ENCODE measurements around the gene MRPL1. TPM values are rescaled to one million over a fixed set of nuclear protein-coding genes. Genes with fewer than 3 reads are reported as not detected.

Gene MRPL1
- total and polyA plus RNA-seq, 9 of the 15 experiments (the other 6 are each of a cell fraction or from before 2014, with no cell fraction given): 38.4 to 75.7 (median 63.7) TPM

DNA sequence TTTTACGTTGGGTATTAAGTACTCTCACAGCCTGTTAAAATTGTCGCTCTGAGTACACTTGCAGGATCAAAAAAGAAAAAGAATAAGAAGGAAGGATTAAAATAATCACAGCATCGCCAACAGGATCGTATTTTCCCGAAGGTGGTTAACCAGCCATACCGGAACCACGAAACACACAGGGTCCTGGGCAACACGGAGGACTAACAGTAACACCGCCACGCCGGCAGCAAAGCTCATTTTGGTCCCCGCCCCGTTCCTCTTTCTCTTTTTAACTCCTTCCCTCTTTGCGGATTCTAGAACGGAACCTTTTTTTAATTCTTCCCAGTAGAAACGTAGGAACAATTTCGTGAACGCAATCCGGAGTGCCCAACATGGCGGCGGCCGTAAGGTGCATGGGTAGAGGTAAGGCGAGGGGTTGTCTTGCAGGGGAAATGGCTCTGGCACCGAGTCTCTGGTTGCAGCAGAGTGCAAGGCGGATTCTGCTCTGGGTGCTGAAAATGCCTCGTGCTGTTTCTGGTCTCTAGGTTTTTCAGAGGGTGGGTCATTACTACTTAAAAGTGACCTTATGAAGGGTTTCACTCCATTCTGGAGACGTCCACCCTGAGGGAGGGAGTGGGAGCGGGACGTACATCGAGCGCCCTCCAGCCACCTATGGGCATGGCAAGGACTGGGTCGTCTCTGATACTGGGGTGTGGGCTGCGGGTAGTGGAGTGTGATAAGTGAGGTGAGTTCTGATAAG, at the start of gene MRPL1 (continued):
- peak; percentile 57; the same call in 1 of the 2 replicates for TF ChIP-seq CBX1 (IDR thresholded peaks at IDR 0.05; ENCODE audit: low read depth)
- TF ChIP-seq SAP30 (IDR thresholded peaks at IDR 0.05; ENCODE audit: borderline replicate concordance, insufficient read depth, low read depth, low read length, poor library complexity, severe bottlenecking): peak; percentile 98
- TF ChIP-seq TFAP4 (CRISPR knock-in tag; IDR thresholded peaks at IDR 0.05; ENCODE audit: borderline replicate concordance): peak; percentile 40; the same call in 1 of the 2 replicates
- TF ChIP-seq ZNF41 (CRISPR knock-in tag; conservative IDR thresholded peaks at IDR 0.05): no peak; the same call in 1 of the 2 replicates
- peak; percentile 95 for TF ChIP-seq PHF8 (IDR thresholded peaks at IDR 0.05; ENCODE audit: borderline replicate concordance, low read length)
- TF ChIP-seq AFF1 (IDR thresholded peaks at IDR 0.05; ENCODE audit: low read depth in 1 of 2, partially characterized antibody in 2 of 2): peak in 1 of 2 experiments; percentile 87
- TF ChIP-seq GMEB1 (CRISPR knock-in tag; IDR thresholded peaks at IDR 0.05): peak; percentile 73
- TF ChIP-seq, protein P1, sequence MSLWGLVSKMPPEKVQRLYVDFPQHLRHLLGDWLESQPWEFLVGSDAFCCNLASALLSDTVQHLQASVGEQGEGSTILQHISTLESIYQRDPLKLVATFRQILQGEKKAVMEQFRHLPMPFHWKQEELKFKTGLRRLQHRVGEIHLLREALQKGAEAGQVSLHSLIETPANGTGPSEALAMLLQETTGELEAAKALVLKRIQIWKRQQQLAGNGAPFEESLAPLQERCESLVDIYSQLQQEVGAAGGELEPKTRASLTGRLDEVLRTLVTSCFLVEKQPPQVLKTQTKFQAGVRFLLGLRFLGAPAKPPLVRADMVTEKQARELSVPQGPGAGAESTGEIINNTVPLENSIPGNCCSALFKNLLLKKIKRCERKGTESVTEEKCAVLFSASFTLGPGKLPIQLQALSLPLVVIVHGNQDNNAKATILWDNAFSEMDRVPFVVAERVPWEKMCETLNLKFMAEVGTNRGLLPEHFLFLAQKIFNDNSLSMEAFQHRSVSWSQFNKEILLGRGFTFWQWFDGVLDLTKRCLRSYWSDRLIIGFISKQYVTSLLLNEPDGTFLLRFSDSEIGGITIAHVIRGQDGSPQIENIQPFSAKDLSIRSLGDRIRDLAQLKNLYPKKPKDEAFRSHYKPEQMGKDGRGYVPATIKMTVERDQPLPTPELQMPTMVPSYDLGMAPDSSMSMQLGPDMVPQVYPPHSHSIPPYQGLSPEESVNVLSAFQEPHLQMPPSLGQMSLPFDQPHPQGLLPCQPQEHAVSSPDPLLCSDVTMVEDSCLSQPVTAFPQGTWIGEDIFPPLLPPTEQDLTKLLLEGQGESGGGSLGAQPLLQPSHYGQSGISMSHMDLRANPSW (CRISPR knock-in tag; IDR thresholded peaks at IDR 0.05): no peak
- TF ChIP-seq TAF9B (IDR thresholded peaks at IDR 0.05; ENCODE audit: partially characterized antibody): peak; percentile 99
- peak; percentile 84 to 92; a peak in 3 of 4 replicates for TF ChIP-seq SIN3A (IDR thresholded peaks at IDR 0.05; ENCODE audit: borderline replicate concordance in 2 of 2, control insufficient read depth in 1 of 2, low read depth in 2 of 2, low read length in 2 of 2)
- TF ChIP-seq RBM14 (IDR thresholded peaks at IDR 0.05; ENCODE audit: borderline replicate concordance, insufficient read depth, low read depth, low read length): no peak
- no peak; the same call in none of the 2 replicates for TF ChIP-seq TEAD4 (IDR thresholded peaks at IDR 0.05; ENCODE audit: low read length)
- TF ChIP-seq TEAD4 (CRISPR knock-in tag; IDR thresholded peaks at IDR 0.05; ENCODE audit: borderline replicate concordance): no peak
- no peak for TF ChIP-seq NR1H2 (CRISPR knock-in tag; IDR thresholded peaks at IDR 0.05)
- 0 out of 2 replicates have a peak, but pooled peaks have one; percentile 18 for TF ChIP-seq SMAD4 (CRISPR knock-in tag; conservative IDR thresholded peaks at IDR 0.05)
- no peak for TF ChIP-seq SRSF1 (IDR thresholded peaks at IDR 0.05; ENCODE audit: low read depth, low read length)

Measured in K562 (cell line).